ENCODE data around the gene GLT6D1. TPM values are rescaled to one million over a fixed set of nuclear protein-coding genes. Genes with fewer than 3 reads are reported as not detected.

GLT6D1 gene
- total RNA-seq, 1 donor from 2014 or later, result not detected

- DNase-seq (ENCODE audit: low spot score), result no peak
Measured at GRCh38 chr9:135608999-135609317, 30.4 kb downstream of the GLT6D1 start.

GRCh38 chr9:135608294-135608998, 30.9 kb downstream of the GLT6D1 start:
- DNase-seq (ENCODE audit: low spot score), result no peak

- DNase-seq (ENCODE audit: low spot score), result no peak
Measured at GRCh38 chr9:135607401-135608293, 31.7 kb downstream of the GLT6D1 start.

- DNase-seq (ENCODE audit: low spot score), result no peak
Measured at GRCh38 chr9:135606885-135607259, 32.5 kb downstream of the GLT6D1 start.

GRCh38 chr9:135605238-135605781, 34.0 kb downstream of the GLT6D1 start:
- DNase-seq (ENCODE audit: low spot score), result no peak

- DNase-seq (ENCODE audit: low spot score), result no peak
Measured at GRCh38 chr9:135604437-135605237, 34.7 kb downstream of the GLT6D1 start.

- no peak for DNase-seq (ENCODE audit: low spot score)
Measured at GRCh38 chr9:135602789-135603481, 36.4 kb downstream of the GLT6D1 start.

GRCh38 chr9:135601988-135602387, 37.4 kb downstream of the GLT6D1 start:
- no peak for DNase-seq (ENCODE audit: low spot score)

- DNase-seq (ENCODE audit: low spot score), result no peak
Measured at GRCh38 chr9:135600296-135600817, 39.0 kb downstream of the GLT6D1 start.

- no peak for DNase-seq (ENCODE audit: low spot score)
Measured at GRCh38 chr9:135596211-135596610, 43.1 kb downstream of the GLT6D1 start.

- DNase-seq (ENCODE audit: low spot score), result no peak
Measured at GRCh38 chr9:135592625-135593024, 46.7 kb downstream of the GLT6D1 start.

GRCh38 chr9:135592331-135592590, 47.1 kb downstream of the GLT6D1 start:
- DNase-seq (ENCODE audit: low spot score), result no peak

GRCh38 chr9:135591506-135592330, 47.6 kb downstream of the GLT6D1 start:
- DNase-seq (ENCODE audit: low spot score), result no peak

- no peak for DNase-seq (ENCODE audit: low spot score)
Measured at GRCh38 chr9:135590486-135591079, 48.8 kb downstream of the GLT6D1 start.

- no peak for DNase-seq (ENCODE audit: low spot score)
Measured at GRCh38 chr9:135589596-135590485, 49.5 kb downstream of the GLT6D1 start.

- no peak for DNase-seq (ENCODE audit: low spot score)
Measured at GRCh38 chr9:135588886-135589595, 50.3 kb downstream of the GLT6D1 start.

GRCh38 chr9:135588371-135588770, 51.0 kb downstream of the GLT6D1 start:
- DNase-seq (ENCODE audit: low spot score), result no peak

GRCh38 chr9:135587658-135588057, 51.7 kb downstream of the GLT6D1 start:
- DNase-seq (ENCODE audit: low spot score), result no peak

Measured in umbilical cord (tissue), 2 donors.